Measurements from ENCODE around the gene GRB2.
"Not testable (repeated sequence)": the region's sequence is repeated elsewhere in the genome, so short reads cannot be mapped to it uniquely, and the experiment has no call there.

Gene GRB2

DNA sequence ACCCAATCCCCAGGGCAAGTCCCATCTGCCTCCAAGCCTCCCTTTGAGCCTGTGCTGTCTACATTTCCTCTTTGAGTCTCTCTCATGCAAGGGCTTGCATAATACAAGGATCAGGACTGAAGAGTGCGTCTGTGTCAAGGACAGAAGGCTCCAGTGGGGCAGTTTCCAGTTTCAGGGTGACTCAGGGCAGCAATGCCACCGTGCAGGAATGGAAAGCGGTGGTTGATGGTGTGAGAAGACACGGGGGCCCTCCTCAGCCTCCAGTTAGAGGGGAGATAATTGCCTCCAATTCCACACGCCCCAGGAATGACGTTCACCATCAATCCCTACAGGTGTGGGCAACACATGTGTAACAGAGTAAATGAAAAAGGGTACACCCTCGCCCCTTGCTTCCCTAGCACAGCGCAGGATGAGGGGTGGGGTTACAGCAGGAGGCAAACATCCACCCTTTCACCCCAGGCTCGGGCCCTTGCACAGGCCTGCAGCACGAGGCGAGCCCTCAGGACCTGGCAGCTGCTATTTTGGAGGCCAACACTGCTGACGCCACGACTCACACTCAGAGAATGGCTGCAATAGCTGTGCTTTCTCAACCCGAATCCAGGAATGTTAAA is 91.4 kb downstream of the GRB2 start:
- Histone ChIP-seq H3K9me3 (ENCODE audit: control insufficient read depth, low read depth, low read length) (no peaks in the 10 kb centered on the region), H3K36me3 (ENCODE audit: control insufficient read depth, low read depth, low read length) (no peaks in the 10 kb centered on the region), H3K4me3 (ENCODE audit: low read length) (no peak overlapping the region), H3K27me3 (ENCODE audit: control insufficient read depth, insufficient read depth, low read length) (no peaks in the 10 kb centered on the region), H3K9ac (ENCODE audit: low read length) (no peak overlapping the region), H3K27ac (ENCODE audit: low read length) (no peak overlapping the region), H3K4me1 (ENCODE audit: control insufficient read depth, low read depth, low read length) (peaks cover 3% of the 10 kb centered on the region)

DNA sequence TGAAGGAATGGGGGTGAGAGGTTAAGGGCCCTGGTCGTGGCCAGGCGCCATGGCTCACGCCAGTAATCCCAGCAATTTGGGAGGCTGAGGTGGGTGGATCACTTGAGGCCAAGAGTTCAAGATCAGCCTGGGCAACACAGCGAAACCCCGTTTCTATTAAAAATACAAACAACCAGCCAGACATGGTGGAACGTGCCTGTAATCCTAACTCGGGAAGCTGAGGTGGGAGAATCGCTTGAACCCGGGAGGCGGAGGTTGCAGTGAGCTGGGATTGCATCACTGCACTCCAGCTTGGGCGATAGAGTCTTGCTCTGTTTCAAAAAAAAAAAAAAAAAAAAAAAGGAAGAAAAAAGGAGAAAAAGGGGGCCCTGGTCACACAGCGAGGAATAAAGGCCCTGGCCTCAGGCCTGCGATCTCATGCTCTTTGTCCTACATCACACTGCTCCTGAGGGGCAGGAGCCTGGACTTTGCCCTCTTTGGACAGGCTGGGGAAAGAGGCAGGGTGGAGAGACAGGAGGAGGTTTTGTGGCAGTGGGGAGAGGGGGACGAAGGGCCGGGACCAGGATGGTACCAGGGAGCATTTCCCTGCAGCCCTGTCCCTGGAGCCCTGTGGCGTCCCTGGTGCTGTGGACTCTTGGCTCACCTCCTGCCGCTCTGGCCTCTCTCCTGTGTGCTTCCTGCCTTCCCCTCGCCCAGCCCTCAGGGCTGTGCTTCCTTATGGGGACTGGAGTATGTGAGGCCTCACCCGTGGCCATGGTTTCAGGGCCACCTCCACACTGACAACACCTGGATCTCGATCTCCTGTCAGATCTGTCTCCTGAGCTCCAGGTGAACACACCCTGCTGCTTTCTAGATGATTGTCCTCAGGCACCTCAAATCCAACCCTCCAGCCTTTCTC is 96.5 kb downstream of the GRB2 start:
- no peaks in the 10 kb centered on the region for H3K4me1 ChIP-seq (ENCODE audit: control insufficient read depth, low read depth, low read length)
- H3K4me3 ChIP-seq (ENCODE audit: low read length), result no peak overlapping the region
- no peaks in the 10 kb centered on the region for H3K27me3 ChIP-seq (ENCODE audit: control insufficient read depth, insufficient read depth, low read length)
- H3K9me3 ChIP-seq (ENCODE audit: control insufficient read depth, low read depth, low read length), result no peaks in the 10 kb centered on the region
- H3K27ac ChIP-seq (ENCODE audit: low read length), result no peak overlapping the region
- H3K9ac ChIP-seq (ENCODE audit: low read length), result no peak overlapping the region
- H3K36me3 ChIP-seq (ENCODE audit: control insufficient read depth, low read depth, low read length), result no peaks in the 10 kb centered on the region

DNA sequence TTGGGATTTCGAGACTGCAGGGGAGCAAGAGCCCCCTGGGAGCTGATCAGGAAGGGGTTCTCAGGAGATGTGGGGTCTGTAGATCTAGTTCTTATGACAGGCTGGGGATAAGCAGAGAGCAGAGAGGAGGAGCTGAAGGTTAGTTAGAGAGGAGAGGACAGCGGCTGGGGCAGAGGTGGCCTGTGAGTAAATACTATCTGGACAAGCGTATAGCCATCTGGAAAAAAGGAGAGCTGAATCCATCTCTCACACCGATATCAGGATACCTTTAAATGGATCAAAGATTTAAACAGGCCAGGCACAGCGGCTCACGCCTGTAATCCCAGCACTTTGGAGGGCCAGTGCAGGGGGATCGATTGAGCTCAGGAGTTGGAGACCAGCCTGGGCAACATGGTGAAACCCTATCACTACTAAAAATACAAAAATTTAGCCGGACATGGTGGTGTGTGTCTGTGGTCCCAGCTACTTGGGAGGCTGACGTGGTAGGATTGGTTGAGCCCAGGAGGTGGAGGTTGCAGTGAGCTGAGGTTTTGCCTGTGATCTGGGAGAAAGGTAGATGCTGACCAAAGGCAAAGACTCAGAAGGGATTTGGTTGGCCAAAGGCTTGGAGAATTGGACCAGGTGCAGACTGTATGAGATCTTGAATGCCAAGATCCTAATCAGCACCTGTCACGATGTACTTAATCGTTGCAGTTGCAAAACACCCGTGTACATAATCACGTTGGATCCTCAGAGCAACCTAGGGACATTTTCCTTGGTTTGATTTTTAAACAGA is 97.3 kb downstream of the GRB2 start:
- no peak overlapping the region for H3K4me3 ChIP-seq (ENCODE audit: low read length)
- no peaks in the 10 kb centered on the region for H3K4me1 ChIP-seq (ENCODE audit: control insufficient read depth, low read depth, low read length)
- no peaks in the 10 kb centered on the region for H3K36me3 ChIP-seq (ENCODE audit: control insufficient read depth, low read depth, low read length)
- H3K27me3 ChIP-seq (ENCODE audit: control insufficient read depth, insufficient read depth, low read length), result no peaks in the 10 kb centered on the region
- H3K9ac ChIP-seq (ENCODE audit: low read length), result no peak overlapping the region
- H3K9me3 ChIP-seq (ENCODE audit: control insufficient read depth, low read depth, low read length), result no peaks in the 10 kb centered on the region
- H3K27ac ChIP-seq (ENCODE audit: low read length), result no peak overlapping the region

DNA sequence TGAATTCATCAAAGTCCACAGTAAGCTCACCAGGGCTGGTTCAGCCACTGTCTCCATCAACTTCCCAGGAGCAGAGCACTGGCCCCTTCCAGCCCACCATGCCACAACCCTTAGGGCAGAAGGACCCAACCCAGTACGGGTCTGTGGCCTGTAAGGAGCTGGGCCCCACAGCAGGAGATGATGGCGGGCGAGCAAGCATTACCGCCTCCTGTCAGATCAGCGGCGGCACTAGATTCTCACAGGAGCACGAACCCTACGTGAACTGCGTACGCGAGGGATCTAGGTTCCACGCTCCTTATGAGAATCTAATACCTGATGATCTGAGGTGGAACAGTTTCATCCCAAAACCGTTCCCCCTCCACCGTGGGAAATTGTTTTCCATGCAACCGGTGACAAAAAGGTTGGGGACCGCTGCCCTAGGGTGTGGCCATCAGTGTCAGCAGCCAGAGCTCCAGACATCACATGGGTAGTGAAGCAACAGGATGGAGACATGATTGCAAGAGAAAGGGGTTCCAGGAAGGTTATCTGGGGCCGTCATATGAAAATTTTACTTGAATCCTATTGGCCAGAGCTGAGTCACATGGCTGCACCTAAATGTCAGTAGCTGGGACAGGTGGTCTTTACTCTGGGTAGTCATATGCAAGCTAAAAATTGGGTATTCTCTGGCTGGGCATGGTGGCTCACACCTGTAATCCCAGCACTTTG is 103.8 kb downstream of the GRB2 start:
- Histone ChIP-seq H3K9ac (ENCODE audit: low read length) (no peak overlapping the region), H3K27ac (ENCODE audit: low read length) (no peak overlapping the region), H3K4me1 (ENCODE audit: control insufficient read depth, low read depth, low read length) (no peaks in the 10 kb centered on the region), H3K36me3 (ENCODE audit: control insufficient read depth, low read depth, low read length) (no peaks in the 10 kb centered on the region), H3K27me3 (ENCODE audit: control insufficient read depth, insufficient read depth, low read length) (no peaks in the 10 kb centered on the region), H3K4me3 (ENCODE audit: low read length) (no peak overlapping the region), H3K9me3 (ENCODE audit: control insufficient read depth, low read depth, low read length) (no peaks in the 10 kb centered on the region)

DNA sequence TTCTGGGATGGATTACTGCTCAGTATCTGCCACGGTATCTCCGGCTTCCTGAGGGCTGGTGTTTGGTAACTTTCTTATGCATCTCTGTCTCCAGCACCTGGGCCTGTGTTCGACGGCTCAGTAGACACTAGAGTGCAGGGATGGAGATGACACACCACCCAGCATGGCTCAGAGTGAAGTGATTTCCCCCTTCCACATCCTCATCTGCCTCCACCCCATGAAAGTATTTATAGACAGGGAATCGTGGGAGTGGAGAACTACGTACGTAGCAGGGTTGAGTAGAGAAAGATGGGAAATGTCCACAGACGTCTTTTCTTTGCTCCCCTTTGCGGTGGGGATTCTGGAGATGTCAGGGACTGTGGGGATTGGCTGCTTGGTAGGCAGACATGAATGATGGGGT is 104.4 kb downstream of the GRB2 start:
- H3K9ac ChIP-seq (ENCODE audit: low read length), result no peak overlapping the region
- H3K4me3 ChIP-seq (ENCODE audit: low read length), result no peak overlapping the region
- no peak overlapping the region for H3K27ac ChIP-seq (ENCODE audit: low read length)
- no peaks in the 10 kb centered on the region for H3K9me3 ChIP-seq (ENCODE audit: control insufficient read depth, low read depth, low read length)
- no peaks in the 10 kb centered on the region for H3K4me1 ChIP-seq (ENCODE audit: control insufficient read depth, low read depth, low read length)
- no peaks in the 10 kb centered on the region for H3K27me3 ChIP-seq (ENCODE audit: control insufficient read depth, insufficient read depth, low read length)
- H3K36me3 ChIP-seq (ENCODE audit: control insufficient read depth, low read depth, low read length), result no peaks in the 10 kb centered on the region

DNA sequence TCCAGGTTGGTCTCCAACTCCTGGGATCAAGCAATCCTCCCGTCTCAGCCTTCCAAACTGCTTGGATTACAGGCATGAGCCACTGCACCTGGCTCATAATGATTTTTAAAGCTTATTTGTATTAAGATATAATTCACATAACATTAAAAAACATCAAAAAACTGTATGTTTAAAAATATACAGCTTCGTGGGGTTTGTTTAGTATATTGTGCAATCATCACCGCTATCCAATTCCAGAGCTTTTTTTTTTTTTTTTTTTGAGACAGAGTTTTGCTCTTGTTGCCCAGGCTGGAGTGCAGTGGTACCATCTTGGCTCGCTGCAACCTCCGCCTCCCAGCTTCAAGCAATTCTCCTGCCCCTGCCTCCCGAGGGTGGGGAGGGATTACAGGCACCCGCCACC is 105.2 kb downstream of the GRB2 start:
- H3K4me3 ChIP-seq (ENCODE audit: low read length), result no peak overlapping the region
- no peaks in the 10 kb centered on the region for H3K4me1 ChIP-seq (ENCODE audit: control insufficient read depth, low read depth, low read length)
- no peaks in the 10 kb centered on the region for H3K9me3 ChIP-seq (ENCODE audit: control insufficient read depth, low read depth, low read length)
- no peak overlapping the region for H3K27ac ChIP-seq (ENCODE audit: low read length)
- H3K27me3 ChIP-seq (ENCODE audit: control insufficient read depth, insufficient read depth, low read length), result no peaks in the 10 kb centered on the region
- no peak overlapping the region for H3K9ac ChIP-seq (ENCODE audit: low read length)
- no peaks in the 10 kb centered on the region for H3K36me3 ChIP-seq (ENCODE audit: control insufficient read depth, low read depth, low read length)

DNA sequence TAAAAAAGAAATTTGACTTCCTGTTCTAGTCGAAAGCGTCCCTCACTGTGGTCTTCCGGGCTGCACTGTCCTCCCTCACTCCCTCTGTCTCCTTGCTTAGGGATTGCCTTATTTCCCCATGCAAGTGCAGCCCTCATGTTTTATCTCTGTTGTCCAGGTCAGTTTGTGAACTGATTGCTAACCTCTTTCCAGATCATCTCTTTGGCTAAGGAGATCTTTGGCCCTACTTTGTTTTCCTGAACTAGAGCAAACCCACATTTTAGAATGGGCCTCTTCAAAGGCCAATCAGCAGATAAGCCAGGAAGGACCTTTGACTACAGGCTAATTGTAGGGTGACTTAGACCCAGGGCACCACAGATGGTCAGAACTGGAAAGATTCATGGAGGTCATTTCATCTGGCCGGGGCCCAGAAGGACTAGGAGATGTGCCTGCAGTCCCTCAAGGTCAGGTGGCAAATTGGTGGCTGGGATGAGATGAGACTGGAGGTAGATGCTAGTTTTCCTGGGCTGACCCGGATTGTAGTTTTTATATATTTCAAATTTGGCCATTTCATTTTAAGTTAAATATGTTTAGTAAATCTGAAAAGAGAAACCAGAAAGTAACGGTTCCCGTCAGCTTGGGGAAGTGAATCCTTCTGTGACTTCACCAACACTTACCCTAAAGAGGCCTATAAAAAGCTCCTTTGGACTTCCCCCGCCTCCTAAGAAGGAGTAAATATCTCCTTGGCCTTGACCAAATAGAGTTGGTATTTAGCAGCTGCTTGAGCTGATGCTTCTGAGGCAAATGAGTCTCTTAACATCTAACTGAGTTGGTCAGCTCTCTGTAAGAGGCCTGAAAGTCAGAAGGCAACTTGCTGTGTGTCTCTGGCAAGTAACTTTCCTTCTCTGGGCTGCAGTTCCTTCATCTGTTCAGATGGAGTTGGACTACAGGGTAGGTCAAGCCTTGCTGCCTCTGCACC is 110.0 kb downstream of the GRB2 start:
- Histone ChIP-seq H3K9ac (ENCODE audit: low read length) (no peak overlapping the region), H3K4me1 (ENCODE audit: control insufficient read depth, low read depth, low read length) (no peaks in the 10 kb centered on the region), H3K4me3 (ENCODE audit: low read length) (no peak overlapping the region)

DNA sequence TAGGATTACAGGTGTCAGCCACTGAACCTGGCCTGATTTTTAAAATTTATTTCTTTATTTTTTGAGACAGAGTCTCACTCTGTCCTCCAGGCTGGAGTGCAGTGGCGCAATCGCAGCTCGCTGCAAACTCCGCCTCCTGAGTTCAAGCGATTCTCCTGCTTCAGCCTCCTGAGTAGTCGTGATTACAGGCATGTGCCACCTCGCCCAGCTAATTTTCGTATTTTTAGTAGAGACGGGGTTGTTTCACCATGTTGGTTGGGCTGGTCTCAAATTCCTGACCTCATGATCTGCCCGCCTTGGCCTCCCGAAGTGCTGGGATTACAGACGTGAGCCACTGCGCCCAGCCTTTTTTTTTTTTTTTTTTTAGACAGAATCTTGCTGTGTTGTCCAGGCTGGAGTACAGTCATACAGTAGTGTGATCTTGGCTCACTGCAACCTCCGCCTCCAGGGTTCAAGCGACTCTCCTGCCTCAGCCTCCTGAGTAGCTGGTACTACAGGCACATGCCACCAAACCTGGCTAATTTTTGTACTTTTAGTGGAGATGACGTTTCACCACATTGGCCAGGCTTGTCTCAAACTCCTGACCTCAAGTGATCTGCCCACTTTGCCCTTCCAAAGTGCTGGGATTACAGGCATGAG is 112.5 kb downstream of the GRB2 start:
- not testable (repeated sequence) for H3K36me3 ChIP-seq (ENCODE audit: control insufficient read depth, low read depth, low read length); H3K4me1 ChIP-seq (ENCODE audit: control insufficient read depth, low read depth, low read length); H3K27ac ChIP-seq (ENCODE audit: low read length); H3K27me3 ChIP-seq (ENCODE audit: control insufficient read depth, insufficient read depth, low read length); H3K9me3 ChIP-seq (ENCODE audit: control insufficient read depth, low read depth, low read length); H3K4me3 ChIP-seq (ENCODE audit: low read length); H3K9ac ChIP-seq (ENCODE audit: low read length)

More for the DNA sequence above, 110.0 kb downstream of the GRB2 start:
- no peaks in the 10 kb centered on the region for H3K36me3 ChIP-seq (ENCODE audit: control insufficient read depth, low read depth, low read length)
- H3K27me3 ChIP-seq (ENCODE audit: control insufficient read depth, insufficient read depth, low read length), result no peaks in the 10 kb centered on the region
- H3K9me3 ChIP-seq (ENCODE audit: control insufficient read depth, low read depth, low read length), result no peaks in the 10 kb centered on the region
- no peak overlapping the region for H3K27ac ChIP-seq (ENCODE audit: low read length)

DNA sequence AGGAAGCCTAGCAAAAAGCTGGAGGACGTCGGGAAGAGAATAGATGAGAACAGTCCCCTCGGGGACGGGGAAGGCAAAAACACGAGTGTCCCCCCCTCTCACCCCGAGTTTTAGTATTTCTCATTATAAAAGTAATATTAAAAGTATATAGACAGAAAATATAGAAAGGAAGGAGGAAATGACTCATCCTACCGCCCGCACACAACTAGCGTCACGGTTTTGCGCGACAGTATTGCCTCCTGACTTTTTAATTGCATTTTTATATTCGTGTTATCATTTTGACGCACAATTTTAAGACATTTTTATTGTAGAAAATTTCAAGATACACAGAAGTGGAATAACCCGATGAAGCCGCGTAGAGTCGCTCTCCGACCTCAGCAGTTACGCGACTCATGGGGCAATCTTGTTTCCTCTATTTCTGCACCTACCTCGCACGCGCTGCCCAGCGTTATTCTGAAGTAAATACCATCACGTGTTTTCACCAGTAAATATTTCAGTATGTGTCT is 115.6 kb downstream of the GRB2 start:
- no peaks in the 10 kb centered on the region for H3K9me3 ChIP-seq (ENCODE audit: control insufficient read depth, low read depth, low read length)
- peak overlapping the region; percentile 54 for H3K4me3 ChIP-seq (ENCODE audit: low read length)
- H3K36me3 ChIP-seq (ENCODE audit: control insufficient read depth, low read depth, low read length), result peaks cover 9% of the 10 kb centered on the region
- H3K27ac ChIP-seq (ENCODE audit: low read length), result no peak overlapping the region
- H3K9ac ChIP-seq (ENCODE audit: low read length), result no peak overlapping the region
- peaks cover 4% of the 10 kb centered on the region for H3K4me1 ChIP-seq (ENCODE audit: control insufficient read depth, low read depth, low read length)
- H3K27me3 ChIP-seq (ENCODE audit: control insufficient read depth, insufficient read depth, low read length), result peaks cover 3% of the 10 kb centered on the region
